Measurements from ENCODE around the gene MYCBP2. TPM values are rescaled to one million over a fixed set of nuclear protein-coding genes. Genes with fewer than 3 reads are reported as not detected.

MYCBP2 gene
- total RNA-seq, 1 donor from 2014 or later, result 233 TPM

- Mint-ChIP-seq H3K4me1 (ENCODE audit: low read depth, unreplicated experiment) (peaks cover 4% of the 10 kb centered on the region), H3K4me3 (ENCODE audit: unreplicated experiment) (no peak overlapping the region), H3K27me3 (ENCODE audit: unreplicated experiment) (peaks cover 2% of the 10 kb centered on the region), H3K9me3 (ENCODE audit: unreplicated experiment) (no peaks in the 10 kb centered on the region), H3K27ac (ENCODE audit: unreplicated experiment) (no peak overlapping the region), H3K36me3 (ENCODE audit: unreplicated experiment) (peaks cover 6% of the 10 kb centered on the region)
- TF ChIP-seq CTCF (IDR thresholded peaks at IDR 0.05; ENCODE audit: partially characterized antibody, unreplicated experiment), result no peak
- DNase-seq, result no peak
Observed at GRCh38 chr13:77040076-77040475, 286.8 kb downstream of the MYCBP2 start.

- peaks cover 2% of the 10 kb centered on the region for H3K27me3 Mint-ChIP-seq (ENCODE audit: unreplicated experiment)
Observed at GRCh38 chr13:77038907-77039480, 287.9 kb downstream of the MYCBP2 start.

GRCh38 chr13:77036279-77036678 is 290.6 kb downstream of the MYCBP2 start:
- DNase-seq, result no peak
- H3K4me1 Mint-ChIP-seq (ENCODE audit: low read depth, unreplicated experiment), result peaks cover 4% of the 10 kb centered on the region
- no peak for TF ChIP-seq CTCF (IDR thresholded peaks at IDR 0.05; ENCODE audit: partially characterized antibody, unreplicated experiment)
- H3K27ac Mint-ChIP-seq (ENCODE audit: unreplicated experiment), result no peak overlapping the region
- peaks cover 2% of the 10 kb centered on the region for H3K27me3 Mint-ChIP-seq (ENCODE audit: unreplicated experiment)
- peaks cover 2% of the 10 kb centered on the region for H3K9me3 Mint-ChIP-seq (ENCODE audit: unreplicated experiment)
- no peak overlapping the region for H3K4me3 Mint-ChIP-seq (ENCODE audit: unreplicated experiment)
- peaks cover 6% of the 10 kb centered on the region for H3K36me3 Mint-ChIP-seq (ENCODE audit: unreplicated experiment)

More at GRCh38 chr13:77038907-77039480, 287.9 kb downstream of the MYCBP2 start:
- peaks cover 4% of the 10 kb centered on the region for H3K4me1 Mint-ChIP-seq (ENCODE audit: low read depth, unreplicated experiment)
- peaks cover 6% of the 10 kb centered on the region for H3K36me3 Mint-ChIP-seq (ENCODE audit: unreplicated experiment)
- no peaks in the 10 kb centered on the region for H3K9me3 Mint-ChIP-seq (ENCODE audit: unreplicated experiment)
- TF ChIP-seq CTCF (IDR thresholded peaks at IDR 0.05; ENCODE audit: partially characterized antibody, unreplicated experiment), result no peak
- H3K4me3 Mint-ChIP-seq (ENCODE audit: unreplicated experiment), result no peak overlapping the region
- DNase-seq, result no peak
- no peak overlapping the region for H3K27ac Mint-ChIP-seq (ENCODE audit: unreplicated experiment)

GRCh38 chr13:77034881-77035280 is 292.0 kb downstream of the MYCBP2 start:
- peaks cover 2% of the 10 kb centered on the region for H3K9me3 Mint-ChIP-seq (ENCODE audit: unreplicated experiment)
- peaks cover 1% of the 10 kb centered on the region for H3K36me3 Mint-ChIP-seq (ENCODE audit: unreplicated experiment)
- H3K4me1 Mint-ChIP-seq (ENCODE audit: low read depth, unreplicated experiment), result no peaks in the 10 kb centered on the region
- DNase-seq, result no peak
- no peak for TF ChIP-seq CTCF (IDR thresholded peaks at IDR 0.05; ENCODE audit: partially characterized antibody, unreplicated experiment)
- no peak overlapping the region for H3K27ac Mint-ChIP-seq (ENCODE audit: unreplicated experiment)
- H3K4me3 Mint-ChIP-seq (ENCODE audit: unreplicated experiment), result no peak overlapping the region
- peaks cover 2% of the 10 kb centered on the region for H3K27me3 Mint-ChIP-seq (ENCODE audit: unreplicated experiment)

- no peaks in the 10 kb centered on the region for H3K27me3 Mint-ChIP-seq (ENCODE audit: unreplicated experiment)
- H3K36me3 Mint-ChIP-seq (ENCODE audit: unreplicated experiment), result peaks cover 4% of the 10 kb centered on the region
- H3K4me1 Mint-ChIP-seq (ENCODE audit: low read depth, unreplicated experiment), result no peaks in the 10 kb centered on the region
- DNase-seq, result no peak
- no peak overlapping the region for H3K4me3 Mint-ChIP-seq (ENCODE audit: unreplicated experiment)
- TF ChIP-seq CTCF (IDR thresholded peaks at IDR 0.05; ENCODE audit: partially characterized antibody, unreplicated experiment), result no peak
- H3K27ac Mint-ChIP-seq (ENCODE audit: unreplicated experiment), result no peak overlapping the region
- H3K9me3 Mint-ChIP-seq (ENCODE audit: unreplicated experiment), result peaks cover 2% of the 10 kb centered on the region
Observed at GRCh38 chr13:77033717-77034302, 293.1 kb downstream of the MYCBP2 start.
